Endodermal cell (in vitro differentiated cells): ENCODE data around the gene FAM81A. TPM values are rescaled to one million over a fixed set of nuclear protein-coding genes. Genes with fewer than 3 reads are reported as not detected.

ENCODE experiments used
- DNase-seq: peaks from one replicate; pipeline ENCODE4 v3.0.0-alpha.2; 2017
- H3K27ac ChIP-seq: 2 replicates; pipeline ENCODE4 v1.5.1; 2013; ENCODE audit warnings: mild to moderate bottlenecking, low read depth, low read length, moderate library complexity
- H3K27me3 ChIP-seq: 2 replicates; pipeline ENCODE4 v1.6.1; 2013; ENCODE audit warnings: mild to moderate bottlenecking, low read length, moderate library complexity; ENCODE audit not compliant: insufficient read depth, control insufficient read depth, poor library complexity, severe bottlenecking
- H3K36me3 ChIP-seq: 2 replicates; pipeline ENCODE4 v1.7.0; 2013; ENCODE audit warnings: mild to moderate bottlenecking, low read length, moderate library complexity; ENCODE audit not compliant: control insufficient read depth, insufficient read depth
- H3K4me1 ChIP-seq: one replicate; pipeline ENCODE4 v1.7.0; 2013; ENCODE audit warnings: low read length; ENCODE audit not compliant: control insufficient read depth, insufficient read depth
- H3K4me3 ChIP-seq: 2 replicates; pipeline ENCODE4 v1.5.1; 2013; ENCODE audit warnings: mild to moderate bottlenecking, low read length, moderate library complexity
- H3K9ac ChIP-seq: 2 replicates; pipeline ENCODE4 v1.6.1; 2013; ENCODE audit warnings: mild to moderate bottlenecking, low read length, moderate library complexity; ENCODE audit not compliant: poor library complexity, severe bottlenecking; ENCODE audit errors: extremely low read depth
- H3K9me3 ChIP-seq: 2 replicates; pipeline ENCODE4 v1.6.1; 2013; ENCODE audit warnings: mild to moderate bottlenecking, low read length, moderate library complexity; ENCODE audit not compliant: control insufficient read depth
- H3K27ac Mint-ChIP-seq: 2 replicates; pipeline ENCODE4 v1.8.0; 2020; ENCODE audit warnings: mixed read lengths
- H3K27me3 Mint-ChIP-seq: 2 replicates; pipeline ENCODE4 v1.8.0; 2021; ENCODE audit warnings: mild to moderate bottlenecking, mixed read lengths; ENCODE audit not compliant: insufficient read depth
- H3K36me3 Mint-ChIP-seq: 2 replicates; pipeline ENCODE4 v1.8.0; 2020; ENCODE audit warnings: low read depth, mixed read lengths
- H3K4me1 Mint-ChIP-seq: 2 replicates; pipeline ENCODE4 v1.8.0; 2020; ENCODE audit warnings: mixed read lengths
- H3K4me3 Mint-ChIP-seq: 2 replicates; pipeline ENCODE4 v1.8.0; 2020; ENCODE audit warnings: mild to moderate bottlenecking, moderate library complexity, mixed read lengths
- H3K9me3 Mint-ChIP-seq: 2 replicates; pipeline ENCODE4 v1.8.0; 2020; ENCODE audit warnings: mild to moderate bottlenecking, mixed read lengths
- CTCF ChIP-seq: fragments of 200-600 bp; sonication (generic); conservative IDR thresholded peaks from 2 replicates; pipeline ENCODE4 v1.5.0; 2021; ENCODE audit warnings: antibody characterized with exemption, mild to moderate bottlenecking
- WGBS, 2 experiments: methylation state at CpG; one replicate each; pipeline versions ENCODE4 v1.1.5 to v1.1.7; 2013; ENCODE audit warnings: missing lambda C conversion rate in 2 of 2, mixed read lengths in 1 of 2; ENCODE audit not compliant: insufficient coverage in 1 of 2, insufficient read length in 1 of 2; 5-methylcytosine and 5-hydroxymethylcytosine counted together
- total RNA-seq, 2 donors: library from RNA; stranded (reverse); fragmentation: NEBNext Ultra II Directional in 1 of 2; extraction: Animal tissue kit (Norgen Biotek cat#: 25700) in 1 of 2; gene quantifications; 2 replicates in 1 of 2; 3 replicates in 1 of 2; pipeline ENCODE4 v1.2.1, GENCODE V29; 2021

FAM81A gene
- total RNA-seq, 2 donors from 2014 or later: 0.35 to 0.88 TPM

- H3K27me3 Mint-ChIP-seq: peaks cover 10% of the 10 kb centered on the region
- H3K9me3 Mint-ChIP-seq: no peaks in the 10 kb centered on the region
- peaks cover 7% of the 10 kb centered on the region for H3K4me1 Mint-ChIP-seq
- Histone ChIP-seq H3K36me3 (no peaks in the 10 kb centered on the region), H3K4me3 (no peak overlapping the region), H3K9me3 (no peaks in the 10 kb centered on the region), H3K4me1 (no peaks in the 10 kb centered on the region), H3K9ac (no peak overlapping the region), H3K27ac (no peak overlapping the region), H3K27me3 (no peaks in the 10 kb centered on the region)
- H3K27ac Mint-ChIP-seq: no peak overlapping the region
- no peak for TF ChIP-seq CTCF
- WGBS, 2 experiments: 97 to 100% methylated on average over 1 to 3 of the region's 3 CpGs
- H3K4me3 Mint-ChIP-seq: no peak overlapping the region
- DNase-seq: no peak
- H3K36me3 Mint-ChIP-seq: no peaks in the 10 kb centered on the region
Measured at GRCh38 chr15:59557581-59557980, 119.6 kb downstream of the FAM81A start.

- no peak for DNase-seq
- Histone ChIP-seq H3K9me3 (no peaks in the 10 kb centered on the region), H3K4me1 (no peaks in the 10 kb centered on the region), H3K4me3 (no peak overlapping the region), H3K27me3 (no peaks in the 10 kb centered on the region), H3K9ac (no peak overlapping the region), H3K27ac (no peak overlapping the region), H3K36me3 (no peaks in the 10 kb centered on the region)
- H3K4me3 Mint-ChIP-seq: no peak overlapping the region
- H3K36me3 Mint-ChIP-seq: no peaks in the 10 kb centered on the region
- no peak overlapping the region for H3K27ac Mint-ChIP-seq
- peaks cover 4% of the 10 kb centered on the region for H3K27me3 Mint-ChIP-seq
- H3K9me3 Mint-ChIP-seq: no peaks in the 10 kb centered on the region
- no peak for TF ChIP-seq CTCF
- no CpG with 5 or more reads among the region's 1 CpG for WGBS, 2 experiments
- H3K4me1 Mint-ChIP-seq: peaks cover 6% of the 10 kb centered on the region
Measured at GRCh38 chr15:59558851-59559250, 120.9 kb downstream of the FAM81A start.

- H3K27me3 ChIP-seq: no peaks in the 10 kb centered on the region
- no peak for TF ChIP-seq CTCF
- Mint-ChIP-seq H3K36me3 (no peaks in the 10 kb centered on the region), H3K4me3 (no peak overlapping the region), H3K27me3 (no peaks in the 10 kb centered on the region), H3K9me3 (peaks cover 2% of the 10 kb centered on the region), H3K27ac (no peak overlapping the region), H3K4me1 (peaks cover 2% of the 10 kb centered on the region)
- no peak overlapping the region for H3K4me3 ChIP-seq
- no peak overlapping the region for H3K9ac ChIP-seq
- H3K36me3 ChIP-seq: no peaks in the 10 kb centered on the region
- no peak overlapping the region for H3K27ac ChIP-seq
- WGBS, 2 experiments: 93 to 100% methylated on average over 1 to 4 of the region's 4 CpGs
- no peak for DNase-seq
- no peaks in the 10 kb centered on the region for H3K4me1 ChIP-seq
- peaks cover 6% of the 10 kb centered on the region for H3K9me3 ChIP-seq
Measured at GRCh38 chr15:59561547-59561946, 123.6 kb downstream of the FAM81A start.
